Measurements from ENCODE around the gene SUCLG2.

DNA sequence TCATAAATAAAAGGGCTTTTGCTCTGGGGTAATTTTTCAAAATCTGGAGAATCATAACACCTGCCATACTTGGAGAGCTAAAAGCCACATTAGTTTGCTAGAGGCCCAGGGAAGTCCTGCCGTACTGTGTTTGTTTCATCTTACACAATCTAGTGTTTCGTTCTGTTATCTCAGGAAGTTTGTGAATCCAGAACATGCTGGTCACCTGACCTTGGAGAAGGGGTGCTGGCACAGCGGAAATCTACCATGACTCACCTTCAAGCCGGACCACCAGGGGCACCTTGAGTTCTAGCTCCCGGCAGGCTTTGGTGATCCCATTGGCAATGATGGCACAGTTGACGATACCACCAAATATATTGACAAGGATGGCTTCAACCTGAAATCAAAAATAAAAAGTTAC lies 253.9 kb downstream of the SUCLG2 start:
- no peak for TF ChIP-seq POLR2A (IDR thresholded peaks at IDR 0.05; ENCODE audit: low read length)
- no peak for TF ChIP-seq GATA1 (IDR thresholded peaks at IDR 0.05; ENCODE audit: low read depth, low read length)

Measured in erythroblast (primary cell).